ENCODE results near the gene GPANK1.

DNA sequence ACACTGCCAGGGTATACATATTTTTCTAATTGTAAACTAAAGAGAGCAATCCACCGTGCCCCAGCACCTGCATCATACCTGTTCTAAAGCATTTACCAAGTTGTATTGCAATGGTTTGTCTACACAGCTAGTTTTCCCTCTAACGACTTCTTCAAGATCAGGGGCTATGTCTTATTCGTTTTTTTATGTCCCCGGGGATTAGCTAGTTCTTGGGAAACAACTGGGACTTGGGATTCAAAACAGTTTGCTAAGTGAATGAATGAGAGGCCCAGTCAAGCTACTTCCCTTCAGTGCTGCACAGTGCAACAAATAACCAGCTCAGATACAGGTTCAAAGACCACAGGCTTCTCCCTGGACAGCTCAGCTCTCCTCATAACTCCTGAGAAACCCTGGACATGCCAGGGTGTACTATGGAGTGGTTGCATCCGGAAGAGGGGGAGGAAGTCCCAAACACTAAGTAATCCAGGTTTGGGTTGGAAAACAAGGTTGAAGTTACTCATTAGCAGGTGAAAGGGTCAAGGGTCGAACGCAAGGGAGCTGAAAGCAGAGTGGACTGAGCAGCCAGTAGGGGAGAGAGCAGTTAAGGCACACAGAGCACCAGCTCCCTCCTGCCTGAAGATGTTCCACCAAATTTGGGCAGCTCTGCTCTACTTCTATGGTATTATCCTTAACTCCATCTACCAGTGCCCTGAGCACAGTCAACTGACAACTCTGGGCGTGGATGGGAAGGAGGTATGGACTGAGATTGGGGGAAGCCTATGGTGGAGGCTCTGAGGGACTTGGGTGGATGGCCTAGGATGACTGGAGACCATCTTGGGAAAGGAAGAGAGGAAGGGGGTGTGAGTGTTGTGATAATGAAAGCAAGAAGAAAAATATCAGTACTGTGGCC is 9.2 kb downstream of the GPANK1 start, which contains the start of gene APOM:
- TF ChIP-seq CTCF (IDR thresholded peaks at IDR 0.05; ENCODE audit: insufficient read depth, low read length, poor library complexity, severe bottlenecking) (no peak), EZH2phosphoT487 (conservative IDR thresholded peaks at IDR 0.05; ENCODE audit: low read length) (no peak)
